MM.1S (cell line): ENCODE data around the gene CNIH3.

Source experiments
- DNase-seq: peaks from one replicate; pipeline ENCODE4 v3.0.0-alpha.2; 2015
- H2AFZ ChIP-seq: fragments of 300-600 bp; sonication (generic); 2 replicates; pipeline ENCODE4 v1.6.0; 2016; ENCODE audit warnings: antibody characterized with exemption, low read length
- H3F3A ChIP-seq: fragments of 300-600 bp; sonication (generic); 2 replicates; pipeline ENCODE4 v1.6.1; 2016; ENCODE audit warnings: mild to moderate bottlenecking, antibody characterized with exemption, low read length, moderate library complexity, mixed read lengths; ENCODE audit not compliant: insufficient read depth
- H3K27ac ChIP-seq: fragments of 300-600 bp; sonication (generic); 2 replicates; pipeline ENCODE4 v1.5.1; 2016; ENCODE audit warnings: mild to moderate bottlenecking, low read length
- H3K27me3 ChIP-seq: fragments of 300-600 bp; sonication (generic); replicated peaks from 2 replicates; pipeline ENCODE4 v1.6.0; 2016; ENCODE audit warnings: low read length; ENCODE audit not compliant: insufficient read depth
- H3K36me3 ChIP-seq: fragments of 300-600 bp; sonication (generic); replicated peaks from 2 replicates; pipeline ENCODE4 v1.6.1; 2016; ENCODE audit warnings: mild to moderate bottlenecking, low read length, mixed read lengths; ENCODE audit not compliant: insufficient read depth
- H3K4me1 ChIP-seq: fragments of 300-600 bp; sonication (generic); 2 replicates; pipeline ENCODE4 v1.6.1; 2016; ENCODE audit warnings: low read length, mixed read lengths
- H3K4me2 ChIP-seq: fragments of 300-600 bp; sonication (generic); 2 replicates; pipeline ENCODE4 v1.6.0; 2016; ENCODE audit warnings: low read depth, low read length
- H3K4me3 ChIP-seq: fragments of 300-600 bp; sonication (generic); 2 replicates; pipeline ENCODE4 v1.5.1; 2016; ENCODE audit warnings: low read length, mixed read lengths
- H3K79me2 ChIP-seq: fragments of 300-600 bp; sonication (generic); 2 replicates; pipeline ENCODE4 v1.6.1; 2016; ENCODE audit warnings: mixed run types, low read length, mixed read lengths
- H3K9ac ChIP-seq: fragments of 300-600 bp; sonication (generic); 2 replicates; pipeline ENCODE4 v1.6.1; 2016; ENCODE audit warnings: low read length, mixed read lengths
- H3K9me2 ChIP-seq: fragments of 300-600 bp; sonication (generic); replicated peaks from 2 replicates; pipeline ENCODE4 v1.6.1; 2016; ENCODE audit warnings: mild to moderate bottlenecking, low read length, mixed read lengths; ENCODE audit not compliant: insufficient read depth
- H3K9me3 ChIP-seq: fragments of 300-600 bp; sonication (generic); replicated peaks from 2 replicates; pipeline ENCODE4 v1.6.1; 2016; ENCODE audit warnings: mild to moderate bottlenecking, low read length, mixed read lengths; ENCODE audit not compliant: insufficient read depth
- H4K20me1 ChIP-seq: fragments of 300-600 bp; sonication (generic); 2 replicates; pipeline ENCODE4 v1.6.1; 2016; ENCODE audit warnings: mild to moderate bottlenecking, low read length, moderate library complexity, mixed read lengths; ENCODE audit not compliant: insufficient read depth
- EZH2 ChIP-seq: fragments of 300-600 bp; sonication (generic); optimal IDR thresholded peaks from 2 replicates; pipeline ENCODE3; 2017; ENCODE audit warnings: low read depth, mild to moderate bottlenecking, antibody characterized with exemption, low read length, mixed read lengths
- EZH2phosphoT487 ChIP-seq: fragments of 300-600 bp; sonication (generic); IDR thresholded peaks from 2 replicates; pipeline ENCODE4 v1.6.1; 2018; ENCODE audit warnings: antibody characterized with exemption, low read length
- TF ChIP-seq, protein P1 (sequence below): fragments of 300-600 bp; sonication (generic); IDR thresholded peaks from 2 replicates; pipeline ENCODE4 v1.5.1; 2016; ENCODE audit warnings: antibody characterized with exemption, low read length, mixed read lengths

CNIH3 gene

DNA sequence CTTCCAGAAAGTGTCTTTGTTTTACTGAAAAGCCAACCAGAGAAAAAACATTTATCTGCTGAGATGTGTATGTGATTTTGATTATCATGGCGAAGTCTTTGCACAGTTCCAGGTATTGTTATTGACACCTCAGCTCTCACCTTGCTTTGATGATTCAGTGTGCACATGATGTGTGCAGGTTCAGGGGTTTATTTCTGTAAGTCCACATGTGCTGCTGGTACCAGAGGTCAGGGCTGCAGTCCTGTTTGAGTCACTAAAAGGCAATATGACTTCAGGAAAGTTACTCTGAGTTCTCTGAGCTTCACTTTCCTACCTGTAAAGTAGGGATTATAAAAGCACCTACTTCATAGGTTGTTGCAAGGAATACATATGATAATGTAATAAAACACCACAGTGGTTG lies 97.1 kb downstream of the CNIH3 start:
- Histone ChIP-seq H3K9me3 (no peaks in the 10 kb centered on the region), H3F3A (no peaks in the 10 kb centered on the region), H3K4me1 (no peaks in the 10 kb centered on the region), H3K27ac (no peak overlapping the region), H4K20me1 (no peaks in the 10 kb centered on the region), H3K9ac (no peak overlapping the region), H3K27me3 (no peaks in the 10 kb centered on the region), H3K79me2 (no peaks in the 10 kb centered on the region), H3K36me3 (no peaks in the 10 kb centered on the region), H3K4me2 (no peak overlapping the region), H3K4me3 (no peak overlapping the region), H2AFZ (no peak overlapping the region), H3K9me2 (no peaks in the 10 kb centered on the region)
- no peak for DNase-seq
- TF ChIP-seq EZH2phosphoT487 (no peak), EZH2 (no peak)
- TF ChIP-seq, protein P1, sequence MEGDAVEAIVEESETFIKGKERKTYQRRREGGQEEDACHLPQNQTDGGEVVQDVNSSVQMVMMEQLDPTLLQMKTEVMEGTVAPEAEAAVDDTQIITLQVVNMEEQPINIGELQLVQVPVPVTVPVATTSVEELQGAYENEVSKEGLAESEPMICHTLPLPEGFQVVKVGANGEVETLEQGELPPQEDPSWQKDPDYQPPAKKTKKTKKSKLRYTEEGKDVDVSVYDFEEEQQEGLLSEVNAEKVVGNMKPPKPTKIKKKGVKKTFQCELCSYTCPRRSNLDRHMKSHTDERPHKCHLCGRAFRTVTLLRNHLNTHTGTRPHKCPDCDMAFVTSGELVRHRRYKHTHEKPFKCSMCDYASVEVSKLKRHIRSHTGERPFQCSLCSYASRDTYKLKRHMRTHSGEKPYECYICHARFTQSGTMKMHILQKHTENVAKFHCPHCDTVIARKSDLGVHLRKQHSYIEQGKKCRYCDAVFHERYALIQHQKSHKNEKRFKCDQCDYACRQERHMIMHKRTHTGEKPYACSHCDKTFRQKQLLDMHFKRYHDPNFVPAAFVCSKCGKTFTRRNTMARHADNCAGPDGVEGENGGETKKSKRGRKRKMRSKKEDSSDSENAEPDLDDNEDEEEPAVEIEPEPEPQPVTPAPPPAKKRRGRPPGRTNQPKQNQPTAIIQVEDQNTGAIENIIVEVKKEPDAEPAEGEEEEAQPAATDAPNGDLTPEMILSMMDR: no peak

DNA sequence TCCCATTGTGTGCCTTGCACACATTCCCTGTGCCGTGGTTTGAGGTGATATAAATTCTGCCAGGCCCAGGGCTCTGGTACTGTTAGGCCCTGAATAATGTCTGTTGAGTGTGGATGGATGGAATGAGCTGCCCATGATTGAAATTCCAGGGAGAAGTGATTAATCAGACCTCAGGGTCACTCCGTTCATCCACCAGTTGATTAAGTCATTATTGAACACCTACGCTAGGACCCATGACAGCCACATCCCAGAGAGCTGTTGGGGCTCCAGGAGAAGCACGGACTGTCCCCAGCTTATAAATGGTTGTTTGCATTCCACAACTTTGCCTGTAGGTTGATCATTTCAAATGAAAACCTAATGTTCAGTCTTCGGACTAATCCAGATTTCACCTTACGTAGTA lies 98.4 kb downstream of the CNIH3 start:
- H2AFZ ChIP-seq: no peak overlapping the region

DNA sequence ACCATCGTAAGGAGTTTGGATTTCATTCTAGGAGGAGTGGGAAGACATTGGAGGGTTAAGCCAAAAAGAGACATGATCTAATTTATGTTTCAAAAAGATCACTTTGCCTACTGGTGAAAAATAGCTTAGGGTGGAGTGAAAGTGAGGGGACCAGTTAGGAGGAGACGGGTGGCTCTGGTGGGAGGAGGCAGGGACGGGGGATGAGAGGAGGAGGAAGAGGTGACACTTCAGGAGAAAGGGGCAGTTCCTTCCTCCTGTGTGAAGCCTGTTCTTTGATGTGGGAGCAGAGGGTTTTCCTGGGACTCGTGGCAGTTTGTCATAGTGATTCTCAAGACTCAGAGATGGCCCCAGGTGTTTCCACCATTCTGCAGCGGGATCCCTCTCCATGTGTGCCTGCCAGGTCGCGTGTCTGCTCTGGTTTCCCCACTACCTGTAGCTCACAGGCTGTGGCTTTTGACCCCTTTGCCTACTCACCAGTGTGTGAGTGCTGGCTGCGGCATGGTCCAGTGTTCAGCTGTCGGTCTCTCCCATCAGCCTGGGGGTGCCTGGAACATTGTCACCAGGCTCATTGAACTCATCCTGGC lies 102.4 kb downstream of the CNIH3 start:
- Histone ChIP-seq H4K20me1 (no peaks in the 10 kb centered on the region), H3K9me3 (no peaks in the 10 kb centered on the region), H2AFZ (no peak overlapping the region), H3K27me3 (no peaks in the 10 kb centered on the region), H3K4me2 (no peak overlapping the region), H3K9me2 (no peaks in the 10 kb centered on the region), H3K79me2 (no peaks in the 10 kb centered on the region), H3K9ac (no peak overlapping the region), H3K36me3 (no peaks in the 10 kb centered on the region), H3F3A (no peaks in the 10 kb centered on the region), H3K4me1 (no peaks in the 10 kb centered on the region), H3K4me3 (no peak overlapping the region), H3K27ac (no peak overlapping the region)
- TF ChIP-seq, protein P1: no peak
- TF ChIP-seq EZH2: no peak
- no peak for TF ChIP-seq EZH2phosphoT487
- no peak for DNase-seq

More for the DNA sequence above, 98.4 kb downstream of the CNIH3 start:
- TF ChIP-seq EZH2 (no peak), EZH2phosphoT487 (no peak)
- TF ChIP-seq, protein P1: no peak
- Histone ChIP-seq H3K4me2 (no peak overlapping the region), H3K27me3 (no peaks in the 10 kb centered on the region), H3K9ac (no peak overlapping the region), H3K79me2 (no peaks in the 10 kb centered on the region), H3K4me3 (no peak overlapping the region), H3F3A (no peaks in the 10 kb centered on the region), H4K20me1 (no peaks in the 10 kb centered on the region), H3K27ac (no peak overlapping the region), H3K4me1 (no peaks in the 10 kb centered on the region), H3K36me3 (no peaks in the 10 kb centered on the region), H3K9me2 (no peaks in the 10 kb centered on the region), H3K9me3 (no peaks in the 10 kb centered on the region)
- no peak for DNase-seq
